ENCODE data around the gene NPPB. TPM values are rescaled to one million over a fixed set of nuclear protein-coding genes. Genes with fewer than 3 reads are reported as not detected.

NPPB gene
- polyA plus RNA-seq, 1 donor from 2014 or later, result not detected

DNA sequence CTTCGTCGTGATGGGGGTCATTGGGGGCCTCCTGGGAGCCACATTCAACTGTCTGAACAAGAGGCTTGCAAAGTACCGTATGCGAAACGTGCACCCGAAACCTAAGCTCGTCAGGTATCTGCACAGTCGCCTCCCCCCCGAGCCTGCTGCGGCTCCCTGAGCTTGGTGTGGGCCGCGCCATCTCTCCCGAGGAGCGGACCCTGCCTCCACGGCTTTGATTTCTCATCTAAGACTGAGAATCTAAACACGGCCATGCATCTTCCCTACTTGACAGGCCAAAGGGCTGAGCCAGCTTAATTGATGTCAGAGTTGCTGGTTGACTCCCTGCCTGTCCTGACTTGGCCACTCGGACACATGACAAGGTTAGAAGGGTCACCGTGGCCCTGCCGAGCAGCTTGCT, 30.2 kb downstream of the NPPB start:
- H3K9me3 ChIP-seq (ENCODE audit: low read length), result no peaks in the 10 kb centered on the region
- H3K4me2 ChIP-seq (ENCODE audit: low read length), result no peak overlapping the region
- H3K27ac ChIP-seq (ENCODE audit: low read length), result no peak overlapping the region
- no peaks in the 10 kb centered on the region for H3K79me2 ChIP-seq (replicated peaks; ENCODE audit: insufficient read depth, low read length)
- H3F3A ChIP-seq (ENCODE audit: insufficient read depth, low read length, poor library complexity, severe bottlenecking), result no peaks in the 10 kb centered on the region
- no peak overlapping the region for H3K9ac ChIP-seq (ENCODE audit: low read length)
- no peaks in the 10 kb centered on the region for H4K20me1 ChIP-seq (ENCODE audit: insufficient read depth)
- H3K36me3 ChIP-seq (ENCODE audit: insufficient read depth, low read length), result no peaks in the 10 kb centered on the region
- H3K4me3 ChIP-seq (ENCODE audit: low read length), result no peak overlapping the region
- no peaks in the 10 kb centered on the region for H3K9me2 ChIP-seq (ENCODE audit: insufficient read depth, low read length)
- H2AFZ ChIP-seq (ENCODE audit: low read depth, low read length), result no peak overlapping the region
- H3K27me3 ChIP-seq (ENCODE audit: insufficient read depth, low read depth, low read length), result no peaks in the 10 kb centered on the region
- TF ChIP-seq RAD21 (conservative IDR thresholded peaks at IDR 0.05) (no peak), SMC3 (conservative IDR thresholded peaks at IDR 0.05; ENCODE audit: poor library complexity) (no peak), EZH2 (IDR thresholded peaks at IDR 0.05; ENCODE audit: borderline replicate concordance, insufficient read depth, low read length, poor library complexity, severe bottlenecking) (no peak), EP300 (conservative IDR thresholded peaks at IDR 0.05; ENCODE audit: poor library complexity, severe bottlenecking) (no peak), TAF1 (IDR thresholded peaks at IDR 0.05; ENCODE audit: low read depth) (no peak), POLR2AphosphoS5 (IDR thresholded peaks at IDR 0.05) (no peak)
- TF ChIP-seq, protein P1, sequence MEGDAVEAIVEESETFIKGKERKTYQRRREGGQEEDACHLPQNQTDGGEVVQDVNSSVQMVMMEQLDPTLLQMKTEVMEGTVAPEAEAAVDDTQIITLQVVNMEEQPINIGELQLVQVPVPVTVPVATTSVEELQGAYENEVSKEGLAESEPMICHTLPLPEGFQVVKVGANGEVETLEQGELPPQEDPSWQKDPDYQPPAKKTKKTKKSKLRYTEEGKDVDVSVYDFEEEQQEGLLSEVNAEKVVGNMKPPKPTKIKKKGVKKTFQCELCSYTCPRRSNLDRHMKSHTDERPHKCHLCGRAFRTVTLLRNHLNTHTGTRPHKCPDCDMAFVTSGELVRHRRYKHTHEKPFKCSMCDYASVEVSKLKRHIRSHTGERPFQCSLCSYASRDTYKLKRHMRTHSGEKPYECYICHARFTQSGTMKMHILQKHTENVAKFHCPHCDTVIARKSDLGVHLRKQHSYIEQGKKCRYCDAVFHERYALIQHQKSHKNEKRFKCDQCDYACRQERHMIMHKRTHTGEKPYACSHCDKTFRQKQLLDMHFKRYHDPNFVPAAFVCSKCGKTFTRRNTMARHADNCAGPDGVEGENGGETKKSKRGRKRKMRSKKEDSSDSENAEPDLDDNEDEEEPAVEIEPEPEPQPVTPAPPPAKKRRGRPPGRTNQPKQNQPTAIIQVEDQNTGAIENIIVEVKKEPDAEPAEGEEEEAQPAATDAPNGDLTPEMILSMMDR (IDR thresholded peaks at IDR 0.05; ENCODE audit: poor library complexity, severe bottlenecking), result no peak

DNA sequence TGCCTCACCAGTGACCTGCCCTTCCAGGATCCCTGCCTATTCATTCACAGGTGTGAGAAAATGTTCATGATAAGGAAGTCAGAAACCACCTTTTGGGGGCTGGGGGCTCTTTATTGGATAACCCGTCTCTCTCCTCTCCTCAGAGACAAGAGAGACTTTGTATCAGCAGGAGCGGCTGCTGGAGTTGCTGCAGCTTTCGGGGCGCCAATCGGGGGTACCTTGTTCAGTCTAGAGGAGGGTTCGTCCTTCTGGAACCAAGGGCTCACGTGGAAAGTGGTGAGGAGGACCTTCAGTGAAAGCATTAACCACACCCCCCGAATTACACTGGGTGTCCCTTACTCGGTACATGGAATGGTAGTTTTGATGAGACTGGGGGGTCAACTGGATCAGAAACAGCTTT, 31.8 kb downstream of the NPPB start:
- no peak overlapping the region for H3K4me3 ChIP-seq (ENCODE audit: low read length)

More for the DNA sequence above, 31.8 kb downstream of the NPPB start:
- Histone ChIP-seq H3K27me3 (ENCODE audit: insufficient read depth, low read depth, low read length) (no peaks in the 10 kb centered on the region), H3K9ac (ENCODE audit: low read length) (no peak overlapping the region), H3K36me3 (ENCODE audit: insufficient read depth, low read length) (no peaks in the 10 kb centered on the region), H3K9me2 (ENCODE audit: insufficient read depth, low read length) (no peaks in the 10 kb centered on the region), H3K79me2 (replicated peaks; ENCODE audit: insufficient read depth, low read length) (no peaks in the 10 kb centered on the region), H4K20me1 (ENCODE audit: insufficient read depth) (no peaks in the 10 kb centered on the region), H3K4me2 (ENCODE audit: low read length) (no peak overlapping the region), H3F3A (ENCODE audit: insufficient read depth, low read length, poor library complexity, severe bottlenecking) (no peaks in the 10 kb centered on the region), H3K9me3 (ENCODE audit: low read length) (no peaks in the 10 kb centered on the region), H2AFZ (ENCODE audit: low read depth, low read length) (no peak overlapping the region), H3K27ac (ENCODE audit: low read length) (no peak overlapping the region)
- no peak for TF ChIP-seq SMC3 (conservative IDR thresholded peaks at IDR 0.05; ENCODE audit: poor library complexity)
- TF ChIP-seq TAF1 (IDR thresholded peaks at IDR 0.05; ENCODE audit: low read depth), result no peak
- no peak for TF ChIP-seq POLR2AphosphoS5 (IDR thresholded peaks at IDR 0.05)
- TF ChIP-seq EP300 (conservative IDR thresholded peaks at IDR 0.05; ENCODE audit: poor library complexity, severe bottlenecking), result no peak
- TF ChIP-seq EZH2 (IDR thresholded peaks at IDR 0.05; ENCODE audit: borderline replicate concordance, insufficient read depth, low read length, poor library complexity, severe bottlenecking), result no peak
- TF ChIP-seq RAD21 (conservative IDR thresholded peaks at IDR 0.05), result no peak
- TF ChIP-seq, protein P2, sequence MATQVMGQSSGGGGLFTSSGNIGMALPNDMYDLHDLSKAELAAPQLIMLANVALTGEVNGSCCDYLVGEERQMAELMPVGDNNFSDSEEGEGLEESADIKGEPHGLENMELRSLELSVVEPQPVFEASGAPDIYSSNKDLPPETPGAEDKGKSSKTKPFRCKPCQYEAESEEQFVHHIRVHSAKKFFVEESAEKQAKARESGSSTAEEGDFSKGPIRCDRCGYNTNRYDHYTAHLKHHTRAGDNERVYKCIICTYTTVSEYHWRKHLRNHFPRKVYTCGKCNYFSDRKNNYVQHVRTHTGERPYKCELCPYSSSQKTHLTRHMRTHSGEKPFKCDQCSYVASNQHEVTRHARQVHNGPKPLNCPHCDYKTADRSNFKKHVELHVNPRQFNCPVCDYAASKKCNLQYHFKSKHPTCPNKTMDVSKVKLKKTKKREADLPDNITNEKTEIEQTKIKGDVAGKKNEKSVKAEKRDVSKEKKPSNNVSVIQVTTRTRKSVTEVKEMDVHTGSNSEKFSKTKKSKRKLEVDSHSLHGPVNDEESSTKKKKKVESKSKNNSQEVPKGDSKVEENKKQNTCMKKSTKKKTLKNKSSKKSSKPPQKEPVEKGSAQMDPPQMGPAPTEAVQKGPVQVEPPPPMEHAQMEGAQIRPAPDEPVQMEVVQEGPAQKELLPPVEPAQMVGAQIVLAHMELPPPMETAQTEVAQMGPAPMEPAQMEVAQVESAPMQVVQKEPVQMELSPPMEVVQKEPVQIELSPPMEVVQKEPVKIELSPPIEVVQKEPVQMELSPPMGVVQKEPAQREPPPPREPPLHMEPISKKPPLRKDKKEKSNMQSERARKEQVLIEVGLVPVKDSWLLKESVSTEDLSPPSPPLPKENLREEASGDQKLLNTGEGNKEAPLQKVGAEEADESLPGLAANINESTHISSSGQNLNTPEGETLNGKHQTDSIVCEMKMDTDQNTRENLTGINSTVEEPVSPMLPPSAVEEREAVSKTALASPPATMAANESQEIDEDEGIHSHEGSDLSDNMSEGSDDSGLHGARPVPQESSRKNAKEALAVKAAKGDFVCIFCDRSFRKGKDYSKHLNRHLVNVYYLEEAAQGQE (IDR thresholded peaks at IDR 0.05; ENCODE audit: borderline replicate concordance), result no peak
- TF ChIP-seq MXI1 (conservative IDR thresholded peaks at IDR 0.05; ENCODE audit: poor library complexity, severe bottlenecking), result no peak
- TF ChIP-seq, protein P1 (IDR thresholded peaks at IDR 0.05; ENCODE audit: poor library complexity, severe bottlenecking), result no peak

Measured in neural cell (in vitro differentiated cells).